Measurements from ENCODE around the gene NUSAP1. TPM values are rescaled to one million over a fixed set of nuclear protein-coding genes. Genes with fewer than 3 reads are reported as not detected.
A peak's percentile ranks its signal among the peaks of the same experiment; 100 is the strongest.
"Not testable (repeated sequence)": the region's sequence is repeated elsewhere in the genome, so short reads cannot be mapped to it uniquely, and the experiment has no call there.

NUSAP1 gene
- total RNA-seq, 1 donor from 2014 or later = 9.1 TPM

DNA sequence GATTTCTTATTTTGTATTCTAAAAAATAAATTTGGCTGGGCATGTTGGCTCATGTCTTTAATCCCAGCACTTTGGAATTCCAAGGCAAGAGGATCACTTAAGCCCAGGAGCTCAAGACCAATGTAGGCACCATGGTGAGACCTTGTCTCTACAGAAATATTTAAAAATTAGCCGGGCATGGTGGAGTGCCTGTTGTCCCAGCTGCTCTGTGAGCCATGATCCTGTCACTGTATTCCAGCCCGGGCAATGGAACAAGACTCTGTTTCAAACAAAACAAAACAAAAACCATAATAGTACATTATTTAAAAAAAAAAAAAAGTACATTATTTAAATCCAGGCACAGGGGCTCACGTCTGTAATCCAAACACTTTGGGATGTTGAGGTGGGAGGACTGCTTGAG lies 78.8 kb downstream of the NUSAP1 start:
- no peak for DNase-seq (ENCODE audit: low spot score)

DNA sequence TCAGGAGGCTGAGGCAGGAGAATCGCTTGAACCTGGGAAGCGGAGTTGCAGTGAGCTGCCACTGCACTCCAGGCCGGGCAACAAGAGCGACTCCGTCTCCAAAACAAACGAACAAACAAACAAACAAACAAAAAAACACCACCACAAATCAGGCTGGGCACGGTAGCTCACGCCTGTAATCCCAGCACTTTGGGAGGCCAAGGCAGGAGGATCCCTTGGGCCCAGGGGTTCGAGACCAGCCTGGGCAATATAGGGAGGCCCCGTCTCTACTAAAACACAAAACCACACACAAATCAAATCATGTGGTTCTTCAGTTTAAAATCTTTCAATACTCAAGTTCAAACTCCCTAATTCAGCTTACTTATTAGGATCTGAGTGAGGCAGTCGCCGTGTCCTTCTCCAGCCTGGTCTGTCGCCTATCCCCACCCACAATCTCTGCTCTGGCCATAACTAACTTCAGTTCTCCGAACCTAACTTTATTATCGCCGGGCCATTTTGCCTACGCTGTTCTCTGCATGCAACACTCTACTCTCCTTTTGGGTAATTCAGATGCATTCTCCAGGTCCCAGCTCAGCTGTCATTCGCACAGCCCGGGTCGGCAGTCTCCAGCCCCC lies 83.6 kb downstream of the NUSAP1 start:
- DNase-seq (ENCODE audit: low spot score) = no peak

DNA sequence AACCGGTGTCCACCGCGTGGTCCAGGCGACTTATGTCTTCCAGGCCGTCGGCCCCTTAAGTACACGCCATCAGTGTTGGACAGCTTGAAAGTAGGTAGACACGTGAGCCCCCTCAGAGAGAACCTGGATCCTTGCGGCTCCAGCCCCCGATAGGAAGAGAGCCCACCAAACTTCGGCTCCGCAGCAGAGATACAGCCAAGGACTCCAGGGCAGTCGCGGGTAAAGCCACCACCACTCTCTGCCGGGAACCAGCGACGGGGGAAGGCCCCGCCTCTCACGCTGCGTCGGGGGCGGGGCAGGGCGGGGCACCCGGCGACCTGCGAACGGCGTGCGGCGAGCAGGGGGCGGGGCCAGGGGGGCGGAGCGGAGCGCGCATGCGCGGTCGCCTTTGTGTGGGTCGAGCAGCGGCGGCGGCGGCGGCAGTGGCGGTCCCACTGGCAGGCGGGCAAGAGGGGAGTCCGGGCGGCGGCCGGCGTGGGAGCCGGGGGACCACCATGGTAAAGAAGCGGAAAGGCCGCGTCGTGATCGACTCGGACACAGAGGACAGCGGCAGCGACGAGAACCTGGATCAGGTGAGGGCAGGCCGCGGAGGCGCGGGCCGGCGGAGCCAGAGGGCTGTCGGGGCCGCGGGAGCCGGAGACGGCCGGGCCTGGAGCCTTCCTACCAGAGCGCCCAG lies 84.2 kb downstream of the NUSAP1 start, which contains the start of gene RTF1:
TSS of gene RTF1 (plus strand) at position 354 of the 676 bp plus-strand sequence. CDS start at position 375, 21 bp downstream.
- DNase-seq (ENCODE audit: low spot score) = peak; percentile 97

DNA sequence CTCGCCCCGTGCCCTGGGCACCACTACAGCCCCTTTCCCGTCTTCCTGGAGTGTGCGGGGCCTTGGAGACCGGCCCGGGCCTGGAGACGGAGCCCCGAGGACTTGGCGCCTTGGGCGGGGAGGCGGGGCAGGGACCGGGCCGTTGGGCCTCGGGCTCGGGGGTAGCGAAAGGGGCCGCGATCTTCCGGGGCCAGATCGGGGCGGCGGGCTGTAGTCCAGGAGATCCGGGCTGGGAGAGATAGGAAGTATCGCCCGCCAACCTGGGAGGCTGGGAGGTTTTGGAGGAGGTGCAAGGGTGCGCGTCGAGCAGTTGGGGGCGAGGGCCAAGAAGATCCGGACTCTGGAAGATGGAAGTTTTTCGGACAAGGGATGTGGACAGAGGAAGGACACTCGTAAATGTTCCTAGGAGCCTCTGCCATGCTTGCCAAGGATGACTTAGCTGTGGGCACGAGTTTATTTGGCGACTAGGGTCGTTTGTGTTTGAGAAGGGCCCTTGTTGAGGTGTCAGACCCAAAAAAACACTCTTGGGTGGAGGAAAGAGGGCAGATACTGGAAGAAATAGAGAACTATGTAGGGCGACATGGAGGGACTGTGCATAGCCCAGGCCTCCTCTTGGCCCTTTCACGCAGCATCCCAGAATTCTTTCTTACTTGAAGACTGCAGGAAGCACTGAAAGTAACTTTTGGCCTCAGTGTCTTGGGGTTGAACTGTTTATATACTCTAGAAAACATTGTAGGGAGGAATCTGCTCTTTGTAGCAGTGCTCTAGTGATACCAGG lies 84.9 kb downstream of the NUSAP1 start:
- DNase-seq (ENCODE audit: low spot score) = no peak

DNA sequence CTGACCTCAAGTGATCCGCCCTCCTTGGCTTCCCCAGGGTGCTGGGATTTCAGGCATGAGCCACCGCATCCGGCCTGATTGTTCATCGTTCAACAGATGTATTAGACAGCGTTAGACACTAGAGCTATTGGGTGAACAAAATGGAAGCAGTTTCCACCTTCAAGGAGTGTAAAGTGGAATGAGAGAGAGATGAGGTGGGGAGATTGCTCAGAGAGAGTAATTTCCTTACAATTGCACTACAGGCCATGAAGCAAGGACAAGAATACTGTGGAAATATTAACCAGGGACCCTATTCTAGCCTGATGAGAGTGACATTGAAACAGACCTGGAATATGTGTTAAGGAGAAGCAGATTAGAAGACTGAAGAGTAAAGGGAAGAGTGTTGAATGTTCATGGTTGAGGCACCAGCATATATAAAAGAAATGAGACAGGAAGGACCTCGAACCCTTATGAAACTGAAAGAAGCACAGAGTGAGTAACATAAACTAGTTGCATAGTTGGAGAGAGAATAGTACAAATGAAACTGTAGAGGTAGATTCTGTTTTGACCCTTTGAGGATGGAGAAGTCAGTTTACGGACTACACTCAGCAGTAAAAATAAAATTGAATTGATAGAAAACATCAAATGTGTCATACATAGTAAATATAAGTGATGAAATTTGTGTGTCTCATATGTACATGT lies 91.4 kb downstream of the NUSAP1 start:
- no peak for DNase-seq (ENCODE audit: low spot score)

DNA sequence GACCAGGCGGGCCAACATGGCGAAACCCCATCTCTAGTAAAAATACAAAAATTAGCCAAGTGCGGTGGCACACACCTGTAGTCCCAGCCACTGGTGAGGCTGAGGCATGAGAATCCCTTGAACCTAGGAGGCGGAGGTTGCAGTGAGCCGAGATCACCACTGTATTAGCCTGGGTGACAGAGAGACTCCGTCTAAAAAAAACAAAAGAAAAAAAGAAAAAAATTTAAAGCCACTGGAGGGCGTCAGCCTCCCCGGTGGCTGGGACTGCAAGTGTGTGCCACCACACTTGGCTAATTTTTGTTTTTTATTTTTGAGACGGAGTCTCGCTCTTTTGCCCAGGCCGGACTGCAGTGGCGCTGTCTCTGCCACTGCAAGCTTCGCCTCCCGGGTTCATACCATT lies 92.1 kb downstream of the NUSAP1 start:
- no peak for DNase-seq (ENCODE audit: low spot score)

DNA sequence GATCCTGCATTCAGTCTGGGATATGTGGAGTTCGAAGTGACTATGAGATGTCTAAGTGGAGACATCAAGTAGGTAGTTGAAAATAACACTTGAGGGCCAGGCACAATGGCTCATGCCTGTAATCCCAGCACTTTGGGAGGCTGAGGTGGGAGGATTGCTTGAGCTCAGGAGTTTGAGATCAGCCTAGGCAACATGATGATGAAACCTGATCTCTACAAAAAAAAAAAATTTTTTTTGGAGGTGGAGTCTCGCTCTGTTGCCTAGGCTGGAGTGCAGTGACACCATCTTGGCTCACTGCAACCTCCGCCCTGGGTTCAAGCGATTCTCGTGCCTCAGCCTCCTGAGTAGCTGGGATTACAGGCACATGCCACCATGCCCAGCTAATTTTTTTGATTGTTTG lies 93.2 kb downstream of the NUSAP1 start:
- not testable (repeated sequence) for DNase-seq (ENCODE audit: low spot score)

DNA sequence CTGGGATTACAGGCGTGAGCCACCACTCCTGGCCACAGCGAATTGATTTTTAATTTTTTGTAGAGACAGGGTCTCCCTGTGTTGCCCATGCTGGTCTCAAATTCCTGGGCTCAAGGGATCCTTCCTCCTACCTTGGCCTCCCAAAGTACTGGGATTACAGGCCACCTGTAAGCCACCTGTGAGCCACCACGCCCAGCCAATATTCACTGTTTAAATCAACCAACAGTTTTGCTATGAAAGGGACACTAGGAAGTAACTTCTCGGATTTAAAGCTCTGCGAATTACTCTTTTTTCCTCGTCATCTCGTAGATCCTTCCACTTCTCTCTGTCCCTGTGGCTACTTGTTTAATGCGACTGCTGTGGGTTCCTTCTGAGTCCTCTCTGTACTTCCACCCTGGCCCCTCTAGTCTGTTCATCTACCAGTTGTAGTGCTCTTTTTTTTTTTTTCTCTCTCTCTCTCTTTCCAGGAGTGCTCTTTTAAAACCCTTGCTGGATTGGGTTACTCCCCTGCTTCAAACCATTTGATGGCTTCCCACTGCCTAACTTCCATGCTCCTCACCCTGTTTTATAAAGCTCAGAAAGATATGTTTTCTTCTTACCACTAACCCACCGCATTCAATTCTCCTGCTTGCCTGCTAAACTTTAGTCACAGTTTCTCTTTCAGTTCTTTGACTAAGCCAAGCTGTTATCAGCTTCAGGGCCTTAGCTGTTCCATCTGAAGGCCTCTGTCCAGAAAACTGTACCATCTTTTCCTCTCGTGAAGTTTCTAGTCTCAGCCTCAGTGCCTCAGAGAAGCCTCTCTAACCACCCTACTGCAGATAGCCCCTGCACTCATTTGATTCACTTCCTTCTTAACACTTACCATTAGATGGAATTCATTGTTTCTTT lies 96.6 kb downstream of the NUSAP1 start:
- DNase-seq (ENCODE audit: low spot score) = no peak

Other genes with a start within 250 kb of the NUSAP1 start
- gene INO80, start 216.6 kb upstream of the NUSAP1 start, total RNA-seq = 20.1 TPM
- 0.12 TPM for gene EXD1, start 102.1 kb upstream of the NUSAP1 start, total RNA-seq
- 290 TPM for gene CHP1, start 101.6 kb upstream of the NUSAP1 start, total RNA-seq
- 1.8 TPM for gene OIP5, start 290 bp upstream of the NUSAP1 start, total RNA-seq
- gene NDUFAF1, start 69.6 kb downstream of the NUSAP1 start, total RNA-seq = 18.7 TPM
- gene RTF1, start 84.2 kb downstream of the NUSAP1 start, total RNA-seq = 32.1 TPM
- gene ITPKA, start 161.0 kb downstream of the NUSAP1 start, total RNA-seq = 3.2 TPM
- gene LTK, start 180.9 kb downstream of the NUSAP1 start, total RNA-seq = 2.5 TPM
- gene RPAP1, start 211.4 kb downstream of the NUSAP1 start, total RNA-seq = 38.7 TPM
- 9.1 TPM for gene TYRO3, start 226.3 kb downstream of the NUSAP1 start, total RNA-seq